ENCODE measurements around the gene NDOR1. TPM values are rescaled to one million over a fixed set of nuclear protein-coding genes. Genes with fewer than 3 reads are reported as not detected.

The NDOR1 gene
- polyA plus RNA-seq, 3 donors, result 4.4 to 26.9 (median 5.2) TPM

DNA sequence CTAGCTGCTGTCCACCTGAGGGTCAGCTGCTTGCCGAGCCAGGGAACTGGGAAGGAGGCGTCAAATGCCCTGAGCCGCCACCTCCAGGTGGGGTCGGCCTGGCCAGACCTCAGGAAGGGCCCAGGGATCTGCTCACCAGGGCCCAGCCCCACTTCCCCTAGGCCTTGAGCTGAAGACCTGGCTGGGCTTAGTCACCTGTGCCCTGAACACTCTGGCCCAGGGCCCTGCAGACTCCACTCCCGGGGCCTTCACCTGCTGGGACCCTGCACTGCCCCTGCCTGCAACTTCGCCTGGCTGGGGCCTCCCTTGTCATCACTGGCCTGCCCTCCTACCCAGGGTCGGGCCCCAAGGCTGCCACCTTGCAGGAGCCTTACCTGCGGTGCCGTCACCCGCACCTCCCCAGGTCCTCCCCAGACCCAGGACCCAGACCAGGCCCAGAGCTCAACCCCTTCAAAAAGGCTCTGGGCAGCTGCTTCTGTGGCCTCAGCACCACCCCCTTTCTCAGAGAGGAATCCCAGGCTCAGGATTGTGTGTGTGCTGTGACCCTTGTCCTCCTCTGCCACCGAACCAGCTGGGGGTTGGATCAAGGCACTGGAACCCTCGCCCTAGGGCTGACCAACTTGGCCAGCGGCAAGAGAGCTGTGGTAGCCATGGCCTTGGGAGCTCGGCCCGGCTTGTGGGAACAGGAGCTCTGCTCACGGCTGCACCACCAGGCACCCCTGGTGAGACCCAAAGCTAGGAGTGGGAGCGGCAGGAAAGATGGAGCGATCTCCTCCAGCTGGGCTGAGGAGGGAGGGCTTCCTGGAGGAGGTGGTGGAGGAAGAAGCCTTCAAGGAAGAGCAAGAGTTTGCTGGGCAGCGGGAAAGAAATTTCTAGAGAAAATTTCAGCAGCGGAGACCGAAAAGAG lies 48.5 kb downstream of the NDOR1 start:
- 91% methylated on average over 21 of the region's 21 CpGs for WGBS (ENCODE audit: insufficient coverage)
- no peaks in the 10 kb centered on the region for H3K27me3 ChIP-seq (ENCODE audit: control insufficient read depth in 2 of 2, insufficient read depth in 2 of 2, low read length in 2 of 2)
- peak overlapping the region; percentile 65 to 94 (median 82) for H3K4me3 ChIP-seq (replicated peaks in 1 of 3; ENCODE audit: low read depth in 2 of 3, low read length in 3 of 3)
- DNase-seq, result no peak
- Mint-ChIP-seq H3K36me3 (peaks cover 10 to 30% of the 10 kb centered on the region in 2 donors), H3K27me3 (ENCODE audit: low read depth in 3 of 3) (peaks cover 5 to 7% (median 6%) of the 10 kb centered on the region in 3 donors), H3K27ac (peak overlapping the region in 3 of 7 donors; percentile 58 to 76 (median 70)), H3K9me3 (no peaks in the 10 kb centered on the region), H3K4me1 (peaks cover 18% of the 10 kb centered on the region), H3K4me3 (peak overlapping the region; percentile 88 to 95)
- intact Hi-C loops (cut with micrococcal nuclease), result loop anchor here in 1 of 2 donors (2.0 kb wide), 1 partner anchor 13 kb away; the partner anchor contains the start of gene TUBB4B
- H3K4me2 ChIP-seq (replicated peaks; ENCODE audit: extremely low read depth, low read length, poor library complexity, severe bottlenecking), result peak overlapping the region; percentile 98
- no peaks in the 10 kb centered on the region for H3K9me3 ChIP-seq (replicated peaks in 1 of 2; ENCODE audit: control insufficient read depth in 1 of 2, insufficient read depth in 1 of 2, low read length in 2 of 2)
- peak overlapping the region; percentile 97 for H2AFZ ChIP-seq (ENCODE audit: insufficient read depth, low read depth, low read length, poor library complexity, severe bottlenecking)
- peaks cover 12 to 17% of the 10 kb centered on the region in 2 donors for H3K36me3 ChIP-seq (replicated peaks in 1 of 2; ENCODE audit: control insufficient read depth in 1 of 2, insufficient read depth in 2 of 2, low read length in 2 of 2)
- H4K20me1 ChIP-seq (ENCODE audit: insufficient read depth, low read length), result peaks cover 22% of the 10 kb centered on the region
- no peak overlapping the region for H3K27ac ChIP-seq (ENCODE audit: low read depth in 1 of 2, low read length in 2 of 2)
- TF ChIP-seq CTCF (IDR thresholded peaks at IDR 0.05), result no peak
- peak overlapping the region; percentile 76 for H3K9ac ChIP-seq (ENCODE audit: insufficient read depth, low read length, poor library complexity, severe bottlenecking)
- peaks cover 19 to 27% of the 10 kb centered on the region in 2 donors for H3K4me1 ChIP-seq (ENCODE audit: control insufficient read depth in 1 of 2, insufficient read depth in 2 of 2, low read length in 2 of 2)
- H3K79me2 ChIP-seq (ENCODE audit: insufficient read depth, low read length), result peaks cover 19% of the 10 kb centered on the region

- Histone ChIP-seq H3K4me2 (replicated peaks; ENCODE audit: extremely low read depth, low read length, poor library complexity, severe bottlenecking) (peak within 1 kb of the TSS; percentile 98), H4K20me1 (ENCODE audit: insufficient read depth, low read length) (peaks cover 25% of the 10 kb centered on the region), H2AFZ (ENCODE audit: insufficient read depth, low read depth, low read length, poor library complexity, severe bottlenecking) (peak within 1 kb of the TSS; percentile 97), H3K36me3 (replicated peaks in 1 of 2; ENCODE audit: control insufficient read depth in 1 of 2, insufficient read depth in 2 of 2, low read length in 2 of 2) (peaks cover 12 to 21% of the 10 kb centered on the region in 2 donors), H3K9ac (ENCODE audit: insufficient read depth, low read length, poor library complexity, severe bottlenecking) (peak within 1 kb of the TSS; percentile 76), H3K27me3 (ENCODE audit: control insufficient read depth in 2 of 2, insufficient read depth in 2 of 2, low read length in 2 of 2) (no peaks in the 10 kb centered on the region), H3K79me2 (ENCODE audit: insufficient read depth, low read length) (peaks cover 19% of the 10 kb centered on the region), H3K27ac (ENCODE audit: low read depth in 1 of 2, low read length in 2 of 2) (peak within 1 kb of the TSS in 1 of 2 donors; percentile 75), H3K9me3 (replicated peaks in 1 of 2; ENCODE audit: control insufficient read depth in 1 of 2, insufficient read depth in 1 of 2, low read length in 2 of 2) (no peaks in the 10 kb centered on the region), H3K4me1 (ENCODE audit: control insufficient read depth in 1 of 2, insufficient read depth in 2 of 2, low read length in 2 of 2) (peaks cover 19 to 27% of the 10 kb centered on the region in 2 donors), H3K4me3 (replicated peaks in 1 of 3; ENCODE audit: low read depth in 2 of 3, low read length in 3 of 3) (peak within 1 kb of the TSS; percentile 65 to 94 (median 82))
- intact Hi-C loops (cut with micrococcal nuclease), result loop anchor here (1.0 to 2.0 kb wide), 2 partner anchors 14 kb away; partner anchors contain the start of gene TUBB4B (in 2 of the 2)
- Mint-ChIP-seq H3K27me3 (ENCODE audit: low read depth in 3 of 3) (peaks cover 0 to 6% (median 6%) of the 10 kb centered on the region in 3 donors), H3K4me3 (peak within 1 kb of the TSS; percentile 88 to 95), H3K9me3 (no peaks in the 10 kb centered on the region), H3K27ac (peak within 1 kb of the TSS; percentile 46 to 91 (median 73)), H3K4me1 (peaks cover 18% of the 10 kb centered on the region), H3K36me3 (peaks cover 15 to 34% of the 10 kb centered on the region in 2 donors)
- DNase-seq, result peak; percentile 81 to 87 (median 87)
- TF ChIP-seq CTCF (IDR thresholded peaks at IDR 0.05), result no peak
- 3% methylated on average over 103 of the region's 105 CpGs for WGBS (ENCODE audit: insufficient coverage)
These were observed 49.3 kb downstream of the NDOR1 start, which contains the start of gene NELFB for GRCh38 chr9:137254624-137255447. NELFB (plus strand) TSS chr9:137255327.

Data from CD14-positive monocyte (primary cell).